Endothelial cell of umbilical vein (primary cell): ENCODE data around the gene SMOC1. TPM values are rescaled to one million over a fixed set of nuclear protein-coding genes. Genes with fewer than 3 reads are reported as not detected.

Experiments
- BruUV-seq: library from RNA; stranded (reverse); fragments of 400-500 nt; replicated peaks from 2 replicates; lab custom pipeline; 2021; lab: Mats Ljungman, UMichigan
- CTCF ChIA-PET: fragments of 300-600, 350-600 bp; sonication (Branson Sonifier 250); formaldehyde crosslinking; loops from one replicate; lab custom pipeline; 2021; ENCODE audit warnings: antibody characterized with exemption, inconsistent platforms; lab: Charles Lee
- POLR2A ChIA-PET: fragments of 300-600, 350-600 bp; sonication (Branson Sonifier 250); formaldehyde crosslinking; loops from one replicate; lab custom pipeline; 2021; ENCODE audit warnings: antibody characterized with exemption, inconsistent platforms; lab: Charles Lee
- DNase-seq: peaks from one replicate; pipeline ENCODE4 v3.0.0-alpha.2; 2011; ENCODE audit warnings: low read depth, low spot score
- FAIRE-seq: peaks from 2 replicates; lab custom pipeline; 2011; peaks lifted over from hg19 to GRCh38; lab: Jason Lieb, UNC
- H2AFZ ChIP-seq: 2 replicates; pipeline ENCODE4 v1.6.0; 2012; ENCODE audit warnings: low read depth, low read length, control low read depth, inconsistent platforms
- H3K27ac ChIP-seq: 2 replicates; pipeline ENCODE4 v1.5.1; 2011; ENCODE audit warnings: low read depth, mild to moderate bottlenecking, control low read depth, low read length, moderate library complexity; ENCODE audit not compliant: insufficient read depth
- H3K27me3 ChIP-seq, 2 experiments: 2 replicates each; pipeline versions ENCODE4 v1.6.0 to v1.6.1; 2011; ENCODE audit warnings: low read length in 2 of 2, mixed read lengths in 1 of 2; ENCODE audit not compliant: control insufficient read depth in 2 of 2, insufficient read depth in 2 of 2
- H3K36me3 ChIP-seq, 2 experiments: 2 replicates in 1 of 2; 3 replicates in 1 of 2; pipeline ENCODE4 v1.5.1; 2011; ENCODE audit warnings: low read length in 2 of 2, mild to moderate bottlenecking in 1 of 2, moderate library complexity in 1 of 2; ENCODE audit not compliant: control insufficient read depth in 2 of 2, insufficient read depth in 2 of 2; ENCODE audit errors: extremely low read depth in 1 of 2
- H3K4me1 ChIP-seq: 3 replicates; pipeline ENCODE4 v1.5.1; 2011; ENCODE audit warnings: mild to moderate bottlenecking, low read length; ENCODE audit not compliant: control insufficient read depth, insufficient read depth; ENCODE audit errors: extremely low read depth
- H3K4me2 ChIP-seq: 2 replicates; pipeline ENCODE4 v1.6.1; 2011; ENCODE audit warnings: low read length, control low read depth, mixed read lengths; ENCODE audit not compliant: insufficient read depth
- H3K4me3 ChIP-seq, 3 experiments: fragments of 200-600 bp in 1 of 3; sonication (generic), shearing (Covaris generic) in 1 of 3; replicated peaks in 1 of 3; 2 replicates each; pipeline ENCODE4 v1.5.1; 2011 to 2016; ENCODE audit warnings: control low read depth in 3 of 3, low read length in 3 of 3, mild to moderate bottlenecking in 2 of 3, inconsistent platforms in 1 of 3, low read depth in 1 of 3, moderate library complexity in 1 of 3; ENCODE audit not compliant: insufficient read depth in 1 of 3
- H3K79me2 ChIP-seq: 2 replicates; pipeline ENCODE4 v1.6.0; 2012; ENCODE audit warnings: low read length, inconsistent platforms; ENCODE audit not compliant: control insufficient read depth, insufficient read depth
- H3K9ac ChIP-seq: replicated peaks from 2 replicates; pipeline ENCODE3; 2011; ENCODE audit warnings: low read length, control low read depth; ENCODE audit not compliant: insufficient read depth; ENCODE audit errors: extremely low read depth
- H3K9me1 ChIP-seq: replicated peaks from 3 replicates; pipeline ENCODE4 v1.6.0; 2011; ENCODE audit warnings: mild to moderate bottlenecking, low read length; ENCODE audit not compliant: control insufficient read depth, insufficient read depth; ENCODE audit errors: extremely low read depth
- H3K9me3 ChIP-seq: replicated peaks from 2 replicates; pipeline ENCODE4 v1.5.1; 2012; ENCODE audit warnings: low read length, inconsistent platforms; ENCODE audit not compliant: control insufficient read depth, insufficient read depth
- H4K20me1 ChIP-seq: replicated peaks from 2 replicates; pipeline ENCODE3; 2011; ENCODE audit warnings: mild to moderate bottlenecking, low read length; ENCODE audit not compliant: control insufficient read depth, insufficient read depth; ENCODE audit errors: extremely low read depth
- CTCF ChIP-seq, 2 donors: IDR thresholded peaks; 1 replicate in 1 of 2; 2 replicates in 1 of 2; pipeline ENCODE4 v1.5.1; 2011; ENCODE audit warnings: low read length in 2 of 2, mild to moderate bottlenecking in 2 of 2, moderate library complexity in 2 of 2, control low read depth in 1 of 2, inconsistent platforms in 1 of 2, low read depth in 1 of 2; ENCODE audit not compliant: insufficient read depth in 1 of 2; ENCODE audit errors: extremely low read depth in 1 of 2
- EZH2 ChIP-seq: IDR thresholded peaks from 2 replicates; pipeline ENCODE4 v1.6.1; 2012; ENCODE audit warnings: borderline replicate concordance, low read depth, mild to moderate bottlenecking, moderate library complexity, low read length, inconsistent platforms; ENCODE audit not compliant: severe bottlenecking
- FOS ChIP-seq: IDR thresholded peaks from 2 replicates; pipeline ENCODE4 v1.6.1; 2011; ENCODE audit warnings: mild to moderate bottlenecking, low read length, moderate library complexity, borderline replicate concordance; ENCODE audit not compliant: insufficient read depth
- GATA2 ChIP-seq: IDR thresholded peaks from 2 replicates; pipeline ENCODE4 v1.7.0; 2011; ENCODE audit warnings: low read depth, mild to moderate bottlenecking, moderate library complexity, mixed read lengths, low read length; ENCODE audit not compliant: insufficient read length, insufficient read depth
- JUN ChIP-seq: IDR thresholded peaks from 2 replicates; pipeline ENCODE4 v1.6.1; 2011; ENCODE audit warnings: borderline replicate concordance, low read depth; ENCODE audit not compliant: insufficient read length, insufficient read depth
- MAX ChIP-seq: IDR thresholded peaks from 2 replicates; pipeline ENCODE4 v1.6.1; 2011; ENCODE audit not compliant: insufficient read depth, insufficient read length
- MYC ChIP-seq: IDR thresholded peaks from one replicate; pipeline ENCODE4 v1.6.1; 2011; ENCODE audit warnings: mild to moderate bottlenecking, low read depth, low read length
- POLR2A ChIP-seq: IDR thresholded peaks from 2 replicates; pipeline ENCODE4 v1.6.1; 2012; ENCODE audit warnings: low read depth, mild to moderate bottlenecking, control low read depth, low read length
- POLR2AphosphoS5 ChIP-seq: IDR thresholded peaks from 2 replicates; pipeline ENCODE4 v1.6.1; 2012; ENCODE audit warnings: low read depth, mild to moderate bottlenecking, control low read depth, low read length, moderate library complexity; ENCODE audit not compliant: insufficient read depth
- dilution Hi-C: fragments of 300-500 bp; cut with MboI; formaldehyde crosslinking; loops from one replicate; pipeline ENCODE4 v1.15.0; 2019; ENCODE audit warnings: low sequenced_read_pairs; ENCODE audit not compliant: extremely low pct_ligation_motif_present
- intact Hi-C: fragments of 100-400 bp; cut with micrococcal nuclease; formaldehyde crosslinking; loops from one replicate; pipeline ENCODE4 v1.10.0; 2022
- polyA plus RNA-seq, 4 experiments: library from polyadenylated mRNA; depleted of rRNA in 3 of 4; stranded (reverse) in 3 of 4; unstranded in 1 of 4; fragments of >200 nt; gene quantifications; 2 replicates each; pipeline versions ENCODE4 v1.2.1 to v1.2.3, GENCODE V29; 2011 to 2012; ENCODE audit warnings: missing spikeins in 1 of 4
- total RNA-seq: library from RNA; stranded (reverse); gene quantifications from 2 replicates; pipeline ENCODE4 v1.2.3, GENCODE V29; 2021

The SMOC1 gene
- total and polyA plus RNA-seq, 2 donors (not counting 3 experiments of a cell fraction or from before 2014, with no cell fraction given) = 0.97 to 1.1 TPM

- peaks cover 4 to 7% of the 10 kb centered on the region in 2 experiments for H3K27me3 ChIP-seq
- no peak overlapping the region for H3K27ac ChIP-seq
- H3K9me1 ChIP-seq = no peaks in the 10 kb centered on the region
- no peaks in the 10 kb centered on the region for H3K36me3 ChIP-seq
- H3K4me1 ChIP-seq = no peaks in the 10 kb centered on the region
- CTCF ChIA-PET = interaction anchor here (2.5 kb wide), 1 partner anchor 141 kb away, joined by 12 read pairs; no protein-coding TSS in a partner anchor
- POLR2A ChIA-PET = no interaction called here
- TF ChIP-seq JUN (no peak), POLR2AphosphoS5 (no peak)
- FAIRE-seq = no peak
- no peak overlapping the region for H3K4me3 ChIP-seq
- H3K79me2 ChIP-seq = no peaks in the 10 kb centered on the region
- no peak overlapping the region for H3K9ac ChIP-seq
- dilution Hi-C loops (no loop called here), intact Hi-C loops (no loop called here)
- BruUV-seq = no TSS peak
- no peaks in the 10 kb centered on the region for H3K9me3 ChIP-seq
- H3K4me2 ChIP-seq = no peak overlapping the region
- H4K20me1 ChIP-seq = no peaks in the 10 kb centered on the region
- no peak for DNase-seq
- H2AFZ ChIP-seq = no peak overlapping the region
Measured at GRCh38 chr14:69886453-69887242, 7.4 kb downstream of the SMOC1 start.

GRCh38 chr14:69887740-69888657 is 8.8 kb downstream of the SMOC1 start:
- no peaks in the 10 kb centered on the region for H3K4me1 ChIP-seq
- H2AFZ ChIP-seq = no peak overlapping the region
- H3K9me3 ChIP-seq = no peaks in the 10 kb centered on the region
- no peaks in the 10 kb centered on the region for H3K79me2 ChIP-seq
- dilution Hi-C loops (no loop called here), intact Hi-C loops (no loop called here)
- H3K9ac ChIP-seq = no peak overlapping the region
- H3K27ac ChIP-seq = no peak overlapping the region
- H3K36me3 ChIP-seq = no peaks in the 10 kb centered on the region
- BruUV-seq = no TSS peak
- peaks cover 0 to 2% of the 10 kb centered on the region in 2 experiments for H3K27me3 ChIP-seq
- DNase-seq (no peak), FAIRE-seq (no peak)
- ChIA-PET CTCF (interaction anchor here (1.0 to 2.5 kb wide), 3 partner anchors 9 to 140 kb away, joined by 3 to 12 read pairs (median 4); partner anchors contain the start of gene SMOC1), POLR2A (no interaction called here)
- no peaks in the 10 kb centered on the region for H3K9me1 ChIP-seq
- TF ChIP-seq GATA2 = no peak
- no peak for TF ChIP-seq MAX
- no peak for TF ChIP-seq MYC
- no peak for TF ChIP-seq POLR2A
- no peak for TF ChIP-seq CTCF (IDR thresholded peaks at IDR 0.05; ENCODE audit: extremely low read depth in 1 of 2, insufficient read depth in 1 of 2, low read depth in 1 of 2, low read length in 2 of 2)
- TF ChIP-seq POLR2AphosphoS5 = no peak
- TF ChIP-seq EZH2 = no peak
- no peak for TF ChIP-seq FOS
- H3K4me3 ChIP-seq = no peak overlapping the region
- H3K4me2 ChIP-seq = no peak overlapping the region
- no peaks in the 10 kb centered on the region for H4K20me1 ChIP-seq
